ENCODE measurements around the gene PMCH. TPM values are rescaled to one million over a fixed set of nuclear protein-coding genes. Genes with fewer than 3 reads are reported as not detected.

Gene PMCH
- total and polyA plus RNA-seq, 2 of the 13 experiments (the other 11 are each of a cell fraction or from before 2014, with no cell fraction given) = not detected

DNA sequence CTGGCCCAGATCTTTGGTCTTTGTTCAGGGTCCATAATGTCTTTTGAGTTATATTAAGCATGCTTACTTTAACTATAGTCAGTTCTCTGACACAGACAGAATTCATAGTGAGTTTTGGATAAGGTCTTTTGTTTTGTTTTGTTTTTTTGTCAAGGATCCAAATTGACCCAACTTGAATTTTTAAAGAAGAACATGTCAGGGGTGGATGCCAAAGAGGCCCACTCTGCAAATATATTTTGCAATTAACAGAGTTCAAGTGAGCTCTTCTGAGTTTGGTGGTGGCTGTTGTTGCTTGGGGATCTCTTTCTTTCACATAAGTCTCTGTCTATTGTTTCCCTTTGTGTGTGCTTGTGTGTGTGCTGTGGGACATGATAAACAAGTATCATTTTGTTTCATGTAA is 34.4 kb upstream of the PMCH start:
- H3K27me3 ChIP-seq (ENCODE audit: control insufficient read depth in 1 of 2, insufficient read depth in 2 of 2, low read length in 2 of 2) = no peaks in the 10 kb centered on the region
- H3K9ac ChIP-seq (ENCODE audit: insufficient read depth, low read depth, low read length) = no peak overlapping the region
- no TSS peak for BruUV-seq (replicated peaks)
- H3K4me3 ChIP-seq (replicated peaks in 1 of 3; ENCODE audit: insufficient read depth in 1 of 3, low read depth in 2 of 3, low read length in 3 of 3) = no peak overlapping the region
- in situ Hi-C loops (cut with HindIII; ENCODE audit: extremely low pct_ligation_motif_present, low pct_unique_long_range_greater_than_20kb) (no loop called here), intact Hi-C loops (cut with micrococcal nuclease; ENCODE audit: unreplicated experiment) (no loop called here)
- no peak overlapping the region for H3K27ac ChIP-seq (ENCODE audit: extremely low read length, insufficient read depth, low read length)
- no peaks in the 10 kb centered on the region for H3K36me3 ChIP-seq (replicated peaks in 1 of 2; ENCODE audit: control insufficient read depth in 1 of 2, insufficient read depth in 2 of 2, low read length in 2 of 2)
- H3K9me3 ChIP-seq (ENCODE audit: low read length) = no peaks in the 10 kb centered on the region
- no peak for FAIRE-seq
- no peaks in the 10 kb centered on the region for H3K79me2 ChIP-seq (ENCODE audit: insufficient read depth, low read length)
- H3K4me2 ChIP-seq (ENCODE audit: low read depth, low read length) = no peak overlapping the region
- no peak overlapping the region for H2AFZ ChIP-seq (ENCODE audit: low read length)
- no peak for DNase-seq (ENCODE audit: low spot score)
- H4K20me1 ChIP-seq (ENCODE audit: insufficient read depth, low read length) = no peaks in the 10 kb centered on the region
- no peaks in the 10 kb centered on the region; the same call in 1 of the 2 replicates for H3K4me1 ChIP-seq (ENCODE audit: insufficient read depth, low read length)
- CTCF ChIA-PET (ENCODE audit: low intra/inter-chr PET ratio, low total read pairs) = no interaction called here
- ATAC-seq = no peak
- POLR2A ChIA-PET = no interaction called here
- no peak for TF ChIP-seq SIN3B (IDR thresholded peaks at IDR 0.05; ENCODE audit: low read length)
- no peak for TF ChIP-seq ZFP1 (CRISPR knock-in tag; IDR thresholded peaks at IDR 0.05)
- no peak for TF ChIP-seq ARNT2 (CRISPR knock-in tag; IDR thresholded peaks at IDR 0.05; ENCODE audit: low read depth)
- no peak for TF ChIP-seq POLR2AphosphoS5 (IDR thresholded peaks at IDR 0.05; ENCODE audit: low read depth, low read length)
- no peak for TF ChIP-seq ZNF607 (CRISPR knock-in tag; IDR thresholded peaks at IDR 0.05; ENCODE audit: borderline replicate concordance)
- no peak for TF ChIP-seq KAT2B (IDR thresholded peaks at IDR 0.05; ENCODE audit: borderline replicate concordance, low read depth, low read length)
- TF ChIP-seq TRIM24 (CRISPR knock-in tag; IDR thresholded peaks at IDR 0.05) = no peak
- TF ChIP-seq NFKB2 (CRISPR knock-in tag; IDR thresholded peaks at IDR 0.05; ENCODE audit: borderline replicate concordance) = no peak
- TF ChIP-seq NRL (CRISPR knock-in tag; IDR thresholded peaks at IDR 0.05; ENCODE audit: borderline replicate concordance) = no peak
- TF ChIP-seq SKI (IDR thresholded peaks at IDR 0.05; ENCODE audit: partially characterized antibody) = no peak
- no peak for TF ChIP-seq ZNF12 (CRISPR knock-in tag; IDR thresholded peaks at IDR 0.05)

DNA sequence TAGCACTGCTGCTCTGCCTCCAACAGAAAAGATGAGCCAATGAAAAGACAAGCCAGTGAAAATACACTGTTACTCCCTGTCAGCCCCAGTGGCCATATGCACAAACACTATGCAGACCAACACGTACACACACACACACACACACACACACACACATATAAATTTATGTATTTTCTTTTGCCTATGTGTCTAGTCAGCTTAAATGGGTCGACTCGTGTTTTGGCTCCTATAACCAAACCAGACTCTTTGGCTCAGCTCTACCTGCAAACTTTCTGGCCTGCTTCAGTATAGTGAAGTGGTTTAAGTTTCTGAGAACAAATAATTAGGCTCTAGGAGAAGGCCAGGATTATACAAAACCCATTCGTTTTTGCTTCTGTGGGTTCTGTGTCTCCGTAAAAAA is 30.3 kb upstream of the PMCH start:
- POLR2A ChIA-PET = no interaction called here
- intact Hi-C loops (cut with micrococcal nuclease; ENCODE audit: unreplicated experiment) = no loop called here

More for the DNA sequence above, 30.3 kb upstream of the PMCH start:
- no peak for FAIRE-seq
- CTCF ChIA-PET (ENCODE audit: low intra/inter-chr PET ratio, low total read pairs) = no interaction called here
- no TSS peak for BruUV-seq (replicated peaks)
- TF ChIP-seq, protein P1, sequence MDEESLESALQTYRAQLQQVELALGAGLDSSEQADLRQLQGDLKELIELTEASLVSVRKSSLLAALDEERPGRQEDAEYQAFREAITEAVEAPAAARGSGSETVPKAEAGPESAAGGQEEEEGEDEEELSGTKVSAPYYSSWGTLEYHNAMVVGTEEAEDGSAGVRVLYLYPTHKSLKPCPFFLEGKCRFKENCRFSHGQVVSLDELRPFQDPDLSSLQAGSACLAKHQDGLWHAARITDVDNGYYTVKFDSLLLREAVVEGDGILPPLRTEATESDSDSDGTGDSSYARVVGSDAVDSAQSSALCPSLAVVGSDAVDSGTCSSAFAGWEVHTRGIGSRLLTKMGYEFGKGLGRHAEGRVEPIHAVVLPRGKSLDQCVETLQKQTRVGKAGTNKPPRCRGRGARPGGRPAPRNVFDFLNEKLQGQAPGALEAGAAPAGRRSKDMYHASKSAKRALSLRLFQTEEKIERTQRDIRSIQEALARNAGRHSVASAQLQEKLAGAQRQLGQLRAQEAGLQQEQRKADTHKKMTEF (CRISPR knock-in tag; IDR thresholded peaks at IDR 0.05) = no peak
- TF ChIP-seq MAFF (IDR thresholded peaks at IDR 0.05; ENCODE audit: low read depth, low read length) = peak; percentile 46; the same call in 1 of the 2 replicates
- TF ChIP-seq ZNF746 (CRISPR knock-in tag; IDR thresholded peaks at IDR 0.05) = no peak
- no peak for TF ChIP-seq ZNF83 (CRISPR knock-in tag; IDR thresholded peaks at IDR 0.05; ENCODE audit: borderline replicate concordance)
- no peak for TF ChIP-seq TARDBP (CRISPR knock-in tag; IDR thresholded peaks at IDR 0.05)
- TF ChIP-seq MAFK (conservative IDR thresholded peaks at IDR 0.05 in 1 of 2, IDR thresholded peaks at IDR 0.05 in 1 of 2; ENCODE audit: low read length in 2 of 2) = peak; percentile 21 to 70; a peak in 2 of 4 replicates
- TF ChIP-seq ZNF619 (CRISPR knock-in tag; IDR thresholded peaks at IDR 0.05) = no peak
- TF ChIP-seq, protein P2, sequence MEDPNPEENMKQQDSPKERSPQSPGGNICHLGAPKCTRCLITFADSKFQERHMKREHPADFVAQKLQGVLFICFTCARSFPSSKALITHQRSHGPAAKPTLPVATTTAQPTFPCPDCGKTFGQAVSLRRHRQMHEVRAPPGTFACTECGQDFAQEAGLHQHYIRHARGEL (CRISPR knock-in tag; IDR thresholded peaks at IDR 0.05) = no peak
- Histone ChIP-seq H3K4me3 (replicated peaks in 1 of 3; ENCODE audit: insufficient read depth in 1 of 3, low read depth in 2 of 3, low read length in 3 of 3) (no peak overlapping the region), H2AFZ (ENCODE audit: low read length) (no peak overlapping the region), H3K9me3 (ENCODE audit: low read length) (no peaks in the 10 kb centered on the region), H3K36me3 (replicated peaks in 1 of 2; ENCODE audit: control insufficient read depth in 1 of 2, insufficient read depth in 2 of 2, low read length in 2 of 2) (no peaks in the 10 kb centered on the region), H3K27ac (ENCODE audit: extremely low read length, insufficient read depth, low read length) (no peak overlapping the region), H3K79me2 (ENCODE audit: insufficient read depth, low read length) (no peaks in the 10 kb centered on the region), H4K20me1 (ENCODE audit: insufficient read depth, low read length) (no peaks in the 10 kb centered on the region), H3K9ac (ENCODE audit: insufficient read depth, low read depth, low read length) (no peak overlapping the region), H3K4me1 (ENCODE audit: insufficient read depth, low read length) (no peaks in the 10 kb centered on the region; the same call in 1 of the 2 replicates), H3K27me3 (ENCODE audit: control insufficient read depth in 1 of 2, insufficient read depth in 2 of 2, low read length in 2 of 2) (no peaks in the 10 kb centered on the region), H3K4me2 (ENCODE audit: low read depth, low read length) (no peak overlapping the region)
- no peak for DNase-seq (ENCODE audit: low spot score)
- no peak for ATAC-seq
- WGBS (ENCODE audit: low lambda C conversion rate) = 60% methylated on average over 5 of the region's 5 CpGs
- in situ Hi-C loops (cut with HindIII; ENCODE audit: extremely low pct_ligation_motif_present, low pct_unique_long_range_greater_than_20kb) = no loop called here
